ENCODE data around the gene SLC23A2. TPM values are rescaled to one million over a fixed set of nuclear protein-coding genes. Genes with fewer than 3 reads are reported as not detected.

SLC23A2 gene
- total and polyA plus RNA-seq, 12 donors = 51.0 to 294 (median 145) TPM

GRCh38 chr20:4891190-4891763 lies 110.0 kb downstream of the SLC23A2 start:
- H3K4me1 ChIP-seq (replicated peaks in 1 of 2) = peaks cover 17 to 33% of the 10 kb centered on the region in 2 donors
- 88 to 95% (median 91%) methylated on average over 4 to 7 of the region's 7 CpGs for WGBS, 4 donors
- peaks cover 0 to 18% of the 10 kb centered on the region in 2 donors for H3K36me3 ChIP-seq (replicated peaks in 1 of 2)
- H3K27ac ChIP-seq = peak overlapping the region in 2 of 5 donors; percentile 24 to 42
- TF ChIP-seq CTCF (IDR thresholded peaks at IDR 0.05) (no peak), POLR2A (IDR thresholded peaks at IDR 0.05) (no peak)
- DNase-seq = no peak
- no peak overlapping the region for H3K4me3 ChIP-seq
- intact Hi-C loops (cut with DNase I) = no loop called here
- no peaks in the 10 kb centered on the region for H3K9me3 ChIP-seq (replicated peaks in 1 of 3)
- no peaks in the 10 kb centered on the region for H3K27me3 ChIP-seq

- no peaks in the 10 kb centered on the region for H3K9me3 ChIP-seq (replicated peaks in 1 of 3)
- WGBS, 4 donors = 69 to 88% (median 72%) methylated on average over 7 of the region's 7 CpGs
These were observed 111.9 kb downstream of the SLC23A2 start for GRCh38 chr20:4889446-4889845.

GRCh38 chr20:4887586-4887985 lies 113.7 kb downstream of the SLC23A2 start:
- Histone ChIP-seq H3K4me3 (no peak overlapping the region), H3K36me3 (replicated peaks in 1 of 2) (peaks cover 0 to 48% of the 10 kb centered on the region in 2 donors), H3K9me3 (replicated peaks in 1 of 3) (no peaks in the 10 kb centered on the region), H3K4me1 (replicated peaks in 1 of 2) (peaks cover 0 to 8% of the 10 kb centered on the region in 2 donors), H3K27ac (peak overlapping the region in 2 of 5 donors; percentile 17 to 45), H3K27me3 (no peaks in the 10 kb centered on the region)
- peak in 1 of 7 donors; percentile 48 for DNase-seq
- TF ChIP-seq CTCF (IDR thresholded peaks at IDR 0.05) (no peak), POLR2A (IDR thresholded peaks at IDR 0.05) (no peak)
- intact Hi-C loops (cut with DNase I) = no loop called here
- 70 to 84% (median 76%) methylated on average over 11 of the region's 11 CpGs for WGBS, 4 donors

More at GRCh38 chr20:4889446-4889845, 111.9 kb downstream of the SLC23A2 start:
- H3K27ac ChIP-seq = peak overlapping the region in 1 of 5 donors; percentile 15
- intact Hi-C loops (cut with DNase I) = no loop called here
- H3K4me1 ChIP-seq (replicated peaks in 1 of 2) = peaks cover 6 to 18% of the 10 kb centered on the region in 2 donors
- peaks cover 0 to 31% of the 10 kb centered on the region in 2 donors for H3K36me3 ChIP-seq (replicated peaks in 1 of 2)
- no peaks in the 10 kb centered on the region for H3K27me3 ChIP-seq
- TF ChIP-seq POLR2A (IDR thresholded peaks at IDR 0.05) (no peak), CTCF (IDR thresholded peaks at IDR 0.05) (no peak)
- DNase-seq = peak in 2 of 7 donors; percentile 54 to 63
- H3K4me3 ChIP-seq = no peak overlapping the region

GRCh38 chr20:4886771-4887527 lies 114.4 kb downstream of the SLC23A2 start:
- peaks cover 0 to 55% of the 10 kb centered on the region in 2 donors for H3K36me3 ChIP-seq (replicated peaks in 1 of 2)
- intact Hi-C loops (cut with DNase I) = no loop called here
- no peaks in the 10 kb centered on the region for H3K27me3 ChIP-seq
- peak overlapping the region in 2 of 5 donors; percentile 17 to 45 for H3K27ac ChIP-seq
- WGBS, 4 donors = 73 to 77% (median 74%) methylated on average over 8 of the region's 8 CpGs
- peaks cover 0 to 8% of the 10 kb centered on the region in 2 donors for H3K4me1 ChIP-seq (replicated peaks in 1 of 2)
- no peak for TF ChIP-seq CTCF (IDR thresholded peaks at IDR 0.05)
- TF ChIP-seq POLR2A (IDR thresholded peaks at IDR 0.05) = no peak
- peak in 1 of 7 donors; percentile 62 for DNase-seq
- no peaks in the 10 kb centered on the region for H3K9me3 ChIP-seq (replicated peaks in 1 of 3)
- no peak overlapping the region for H3K4me3 ChIP-seq
